GM18517 (cell line): ENCODE measurements around the gene OR5AR1.
"Not testable (repeated sequence)": the region's sequence is repeated elsewhere in the genome, so short reads cannot be mapped to it uniquely, and the experiment has no call there.

Source experiments
- ATAC-seq: cut with Tn5 transposase; IDR thresholded peaks from one replicate; pipeline ENCODE4 v1.9.1; 2021; ENCODE audit warnings: mild to moderate bottlenecking, moderate library complexity; ENCODE audit not compliant: unreplicated experiment

OR5AR1 gene

DNA sequence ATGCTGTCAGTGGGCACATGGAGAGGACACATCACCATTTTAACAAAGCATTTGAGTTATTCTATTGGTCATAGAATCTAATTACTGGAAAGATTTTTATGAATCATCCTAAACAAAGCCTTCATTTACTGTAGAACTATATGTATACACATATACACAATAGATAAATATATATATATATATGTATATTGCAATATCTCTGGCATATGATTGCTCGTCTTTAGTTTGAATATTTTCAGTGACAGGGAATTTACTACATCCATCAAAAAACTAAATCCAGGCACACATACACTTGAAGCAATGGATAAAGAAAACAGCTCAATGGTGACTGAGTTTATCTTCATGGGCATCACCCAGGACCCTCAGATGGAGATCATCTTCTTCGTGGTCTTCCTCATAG, at the start of gene OR5AR1:
TSS of gene OR5AR1 (plus strand) at position 301 of the 400 bp plus-strand sequence. CDS start at position 301, 0 bp downstream.
- ATAC-seq, result no peak

DNA sequence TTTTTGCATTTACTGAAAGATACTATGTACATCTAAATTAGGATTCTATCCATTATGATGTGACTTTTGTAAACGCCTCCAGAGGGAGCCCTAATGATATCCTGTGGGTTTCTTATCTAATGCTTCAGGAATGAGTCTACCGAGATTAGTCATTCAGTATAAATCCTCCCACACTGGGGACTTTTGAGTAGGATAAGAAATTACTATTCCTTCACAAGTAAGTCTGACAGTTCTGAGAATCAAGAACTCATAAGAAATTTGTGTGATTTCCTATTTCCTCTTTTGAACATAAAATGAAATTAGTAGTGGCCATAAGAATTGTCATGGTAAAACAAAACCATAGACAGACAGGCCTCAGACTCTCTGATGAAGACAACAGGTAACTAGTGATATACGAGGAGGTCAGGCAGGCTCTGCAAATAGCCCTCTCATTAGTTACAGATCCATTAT, 38.8 kb upstream of the OR5AR1 start:
- no peak for ATAC-seq

DNA sequence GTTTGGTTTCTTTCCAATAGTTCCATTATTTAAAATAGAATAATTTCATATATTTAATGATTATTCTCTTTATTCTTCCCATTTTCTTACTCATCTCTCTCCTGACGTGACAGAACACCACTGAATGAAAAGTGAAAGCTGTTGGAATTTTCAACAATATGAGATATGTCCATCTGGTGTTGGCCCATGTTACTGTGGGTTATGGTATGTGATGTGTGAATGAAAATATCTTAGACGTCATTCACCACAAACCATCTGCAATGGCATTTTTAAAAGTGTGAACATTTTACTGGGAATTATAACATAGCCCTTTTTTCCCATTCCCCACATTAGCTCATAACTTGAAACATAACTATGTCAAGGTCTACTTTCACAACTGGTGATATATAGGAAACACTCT, 37.5 kb upstream of the OR5AR1 start:
- ATAC-seq, result no peak

DNA sequence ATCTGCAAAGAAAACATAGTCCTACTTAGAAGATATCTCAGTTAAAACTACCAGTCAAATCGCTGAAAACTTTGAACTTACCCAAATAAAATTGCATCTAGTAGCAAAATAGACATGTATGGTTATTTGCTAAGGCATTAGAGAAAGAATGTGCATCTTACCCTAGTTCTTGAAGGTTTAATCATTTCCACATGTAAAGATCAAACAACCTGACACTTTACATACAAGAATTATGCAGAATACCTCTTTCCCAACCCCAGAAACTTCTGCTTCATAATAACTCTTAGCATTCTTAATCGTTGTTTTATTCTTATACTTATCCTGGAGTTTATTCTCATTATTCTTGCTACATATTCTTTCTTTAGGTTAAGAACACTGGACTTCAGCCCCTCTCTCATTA, 31.2 kb upstream of the OR5AR1 start:
- ATAC-seq, result no peak

DNA sequence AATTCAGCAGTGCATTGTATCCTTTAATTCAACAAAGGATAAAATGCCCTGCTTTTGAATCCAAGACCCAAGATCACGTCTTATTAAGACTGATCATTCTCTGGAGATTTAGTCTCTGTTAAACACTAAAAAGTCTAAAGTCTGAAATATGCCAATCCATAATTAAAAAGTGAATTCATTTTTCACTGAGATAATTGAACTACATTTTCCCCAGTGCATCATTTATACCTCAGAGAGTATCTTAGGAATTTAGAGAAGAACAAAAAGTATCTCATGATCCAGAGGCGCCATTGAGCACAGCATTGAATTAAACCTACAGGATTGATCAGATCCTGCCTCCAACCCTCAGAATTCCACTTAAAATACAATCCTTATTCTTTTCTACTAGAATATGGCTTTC, 26.6 kb upstream of the OR5AR1 start:
- no peak for ATAC-seq

DNA sequence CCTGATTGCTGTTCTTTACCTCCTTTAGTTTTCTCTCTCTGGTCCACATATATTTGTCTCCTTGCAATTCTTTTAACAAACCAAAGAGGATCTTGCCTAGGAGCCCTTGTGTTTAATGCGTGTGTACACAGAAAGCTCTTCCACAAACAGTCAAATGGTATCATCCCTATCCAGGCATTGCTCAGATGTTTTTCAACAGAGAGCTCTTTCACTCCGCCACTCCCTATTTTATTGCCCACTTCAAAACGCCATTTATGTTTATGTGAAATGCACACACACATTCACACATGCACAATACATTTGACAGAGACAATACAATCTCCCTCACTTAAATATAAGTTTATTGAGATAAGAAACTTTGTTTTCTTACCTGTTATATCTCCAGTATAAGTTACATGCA, 26.0 kb upstream of the OR5AR1 start:
- no peak for ATAC-seq

DNA sequence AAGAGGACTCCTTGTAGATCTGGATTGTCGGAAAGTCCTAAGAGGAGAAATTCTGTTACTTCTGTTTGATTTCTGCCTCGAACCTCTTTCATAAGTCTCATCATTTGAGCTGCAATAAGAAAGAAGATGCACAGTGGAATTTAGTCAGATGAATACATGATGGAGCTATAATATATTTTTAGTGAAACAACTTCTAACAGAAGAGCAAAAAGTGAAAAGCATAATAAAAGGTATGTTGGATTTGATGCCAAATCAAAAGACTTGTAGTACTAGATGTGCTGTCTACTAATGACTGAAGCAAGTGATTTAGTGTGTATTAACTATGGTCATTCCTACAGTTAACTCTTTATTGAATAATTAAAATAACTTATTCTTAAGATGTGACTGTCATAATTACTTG, 21.1 kb upstream of the OR5AR1 start, which contains the start of gene OR5AP2:
TSS of gene OR5AP2 (minus strand) at position 101 of the 400 bp plus-strand sequence. CDS start at position 101, 0 bp downstream.
- no peak for ATAC-seq

DNA sequence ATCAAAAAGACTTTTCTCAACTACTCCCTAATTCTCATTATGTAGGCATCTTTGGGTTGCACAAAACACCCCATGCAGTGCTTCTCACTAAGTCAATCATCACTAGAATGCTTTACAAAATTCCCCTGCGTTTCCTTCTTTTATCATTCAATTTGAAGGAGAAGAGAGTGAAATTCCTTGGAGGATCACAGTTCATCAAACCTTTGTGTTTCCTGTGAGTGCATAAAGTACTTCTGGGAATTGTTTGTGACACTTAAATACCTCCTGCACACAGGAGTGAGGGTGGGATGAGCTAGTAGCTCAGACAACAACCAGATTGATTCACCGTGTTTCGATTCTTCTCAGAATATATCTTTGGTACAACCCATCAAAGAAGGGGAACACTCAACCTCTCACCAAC, 3.7 kb upstream of the OR5AR1 start:
- no peak for ATAC-seq

DNA sequence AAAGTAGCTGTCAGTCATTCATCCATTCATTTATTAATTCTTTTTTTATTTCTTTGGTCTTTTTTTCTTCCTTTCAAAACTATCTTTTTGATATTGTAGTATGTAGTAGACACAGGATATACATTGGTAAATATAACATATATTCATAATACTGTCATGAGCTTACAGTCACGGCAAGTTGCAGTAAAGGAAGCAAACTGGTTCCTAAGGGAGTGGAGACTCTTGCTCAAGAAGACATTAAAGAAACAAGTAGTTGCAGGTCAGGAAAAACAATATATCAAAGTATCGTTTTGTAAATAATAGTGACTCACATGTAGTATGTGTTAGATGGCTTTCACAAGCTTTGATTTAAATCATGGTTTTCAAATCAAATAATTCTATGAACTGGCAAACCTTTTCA, 7.5 kb downstream of the OR5AR1 start:
- no peak for ATAC-seq

DNA sequence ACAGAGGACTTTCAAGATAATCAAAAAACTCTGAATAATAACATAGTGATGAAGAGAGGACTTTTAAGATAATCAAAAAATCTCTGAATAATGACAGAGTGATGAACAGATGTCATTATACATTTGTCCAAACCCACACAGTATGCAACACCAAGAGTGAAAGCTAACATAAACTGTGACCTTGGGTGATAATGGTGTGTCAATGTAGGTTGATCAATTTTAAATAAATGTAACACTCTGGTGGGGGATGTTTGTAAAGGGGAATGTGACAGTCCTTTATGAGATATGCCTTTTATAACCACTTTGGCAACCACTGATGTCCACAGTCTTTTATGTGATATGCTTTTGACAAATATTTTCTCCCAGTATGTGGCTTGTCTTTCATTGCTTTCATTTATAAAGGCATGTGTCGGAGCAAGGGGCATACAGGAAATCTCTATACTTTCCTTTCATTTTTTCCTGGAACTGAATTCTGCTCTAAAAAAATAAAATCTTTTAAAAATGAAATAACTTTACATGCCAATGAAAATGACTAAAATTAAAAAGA, 25.1 kb downstream of the OR5AR1 start:
- no peak for ATAC-seq

DNA sequence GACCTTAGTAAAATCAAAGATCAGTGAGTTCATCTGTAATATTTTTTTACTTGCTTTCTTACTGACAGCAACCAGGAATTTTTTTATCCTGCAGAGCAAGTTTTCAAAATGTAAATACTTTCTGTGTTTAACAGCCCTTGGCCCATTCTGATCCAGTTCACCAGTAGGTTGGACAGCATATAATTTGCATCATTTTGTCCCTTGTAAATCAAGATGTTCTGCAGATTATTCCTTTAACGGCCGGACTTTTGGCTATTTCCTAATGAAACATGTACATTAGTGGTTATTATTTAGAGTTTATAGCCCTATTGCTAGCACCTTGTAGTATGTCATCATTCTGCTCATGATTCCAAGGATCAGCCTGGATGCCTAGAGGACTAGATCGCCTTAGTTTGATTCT, 27.7 kb downstream of the OR5AR1 start:
- not testable (repeated sequence) for ATAC-seq

DNA sequence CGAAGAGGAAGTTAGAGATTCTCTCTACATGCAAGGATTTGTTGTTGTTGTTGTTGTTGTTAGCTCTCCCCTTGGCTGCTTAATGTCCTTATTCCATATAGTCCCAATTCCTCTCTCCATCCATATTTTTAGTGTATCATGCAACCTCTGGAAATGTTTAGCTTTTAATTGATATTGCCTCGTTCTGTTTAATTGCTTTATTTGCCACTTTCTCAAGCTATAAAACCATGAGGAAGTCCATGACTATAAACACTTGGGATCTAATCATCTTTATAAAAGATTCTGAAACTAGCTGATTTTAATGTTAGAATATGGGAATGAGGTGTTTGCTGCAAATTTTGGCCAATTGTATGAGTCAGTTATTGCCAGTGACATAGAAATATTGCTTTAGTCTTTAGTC, 29.9 kb downstream of the OR5AR1 start:
- no peak for ATAC-seq

DNA sequence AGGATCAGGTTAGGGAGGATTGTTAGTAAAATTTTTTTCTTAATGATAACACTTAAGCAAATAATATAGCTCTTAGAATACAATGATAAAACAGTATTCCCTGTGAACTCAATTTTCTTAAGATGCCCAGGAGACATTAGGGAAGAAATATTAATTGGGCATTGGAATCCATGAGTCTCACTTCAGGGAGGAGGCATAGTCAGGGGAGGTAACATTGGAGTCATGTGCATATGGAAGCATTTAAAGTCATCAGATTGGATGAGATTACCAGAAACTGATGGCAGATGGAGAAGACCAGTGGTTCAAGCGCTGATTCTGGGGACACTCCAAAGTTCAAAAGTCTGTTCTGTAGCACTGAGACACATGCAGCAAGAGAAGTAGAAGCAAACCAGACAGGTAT, 35.3 kb downstream of the OR5AR1 start, which contains the start of gene OR9G1:
TSS of gene OR9G1 (plus strand) at position 301 of the 400 bp plus-strand sequence. CDS start 1,293 bp downstream, outside the sequence.
- ATAC-seq, result no peak

DNA sequence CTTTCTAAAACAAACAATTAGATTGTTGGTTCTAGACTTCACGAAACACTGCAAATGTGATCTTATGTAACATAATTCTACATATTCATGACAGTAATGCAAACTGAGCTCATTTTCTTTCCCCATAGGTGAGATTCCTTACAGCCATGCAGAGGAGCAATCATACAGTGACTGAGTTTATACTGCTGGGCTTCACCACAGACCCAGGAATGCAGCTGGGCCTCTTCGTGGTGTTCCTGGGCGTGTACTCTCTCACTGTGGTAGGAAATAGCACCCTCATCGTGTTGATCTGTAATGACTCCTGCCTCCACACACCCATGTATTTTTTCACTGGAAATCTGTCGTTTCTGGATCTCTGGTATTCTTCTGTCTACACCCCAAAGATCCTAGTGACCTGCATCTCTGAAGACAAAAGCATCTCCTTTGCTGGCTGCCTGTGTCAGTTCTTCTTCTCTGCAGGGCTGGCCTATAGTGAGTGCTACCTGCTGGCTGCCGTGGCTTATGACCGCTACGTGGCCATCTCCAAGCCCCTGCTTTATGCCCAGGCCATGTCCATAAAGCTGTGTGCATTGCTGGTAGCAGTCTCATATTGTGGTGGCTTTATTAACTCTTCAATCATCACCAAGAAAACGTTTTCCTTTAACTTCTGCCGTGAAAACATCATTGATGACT, 36.9 kb downstream of the OR5AR1 start:
- ATAC-seq, result no peak

DNA sequence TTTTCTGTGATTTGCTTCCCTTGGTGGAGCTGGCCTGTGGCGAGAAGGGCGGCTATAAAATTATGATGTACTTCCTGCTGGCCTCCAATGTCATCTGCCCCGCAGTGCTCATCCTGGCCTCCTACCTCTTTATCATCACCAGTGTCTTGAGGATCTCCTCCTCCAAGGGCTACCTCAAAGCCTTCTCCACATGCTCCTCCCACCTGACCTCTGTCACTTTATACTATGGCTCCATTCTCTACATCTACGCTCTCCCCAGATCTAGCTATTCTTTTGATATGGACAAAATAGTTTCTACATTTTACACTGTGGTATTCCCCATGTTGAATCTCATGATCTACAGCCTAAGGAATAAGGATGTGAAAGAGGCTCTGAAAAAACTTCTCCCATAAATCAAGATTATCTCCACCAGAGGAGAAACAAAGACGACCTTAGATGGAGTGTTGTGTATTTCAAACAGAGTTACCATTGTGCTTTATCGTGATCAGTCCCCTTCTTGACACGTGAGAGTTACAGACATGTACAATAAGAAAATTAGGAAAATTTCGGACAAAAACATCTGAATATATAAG, 37.5 kb downstream of the OR5AR1 start:
- ATAC-seq, result no peak

DNA sequence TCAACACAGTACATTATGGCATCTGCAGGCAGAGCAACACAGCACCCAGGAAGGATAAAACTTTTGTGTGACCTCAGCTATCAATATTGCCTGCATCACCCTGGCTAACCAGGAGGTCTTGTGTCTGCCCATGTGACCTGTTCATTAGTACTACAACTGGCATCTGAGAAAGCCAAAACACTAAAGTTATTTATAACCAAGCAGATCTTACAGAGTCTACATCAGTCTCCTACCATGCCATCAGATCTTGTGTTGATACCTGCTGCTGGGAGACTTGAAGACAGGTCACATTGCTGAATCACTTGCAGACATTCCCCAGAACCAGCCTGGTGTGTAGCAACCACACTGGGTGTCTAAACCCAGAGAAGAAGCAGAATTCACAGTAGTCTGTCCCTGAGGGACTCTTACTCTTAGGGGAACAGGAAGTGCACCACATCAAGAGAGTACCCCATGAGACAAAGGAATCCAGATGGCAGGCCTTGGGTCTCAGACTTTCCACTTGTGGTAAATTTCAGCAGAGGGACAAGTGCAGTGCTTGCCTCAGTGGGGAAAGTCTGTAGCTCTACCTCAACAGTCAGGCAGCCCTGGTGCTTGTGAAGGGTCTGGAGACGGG, 42.4 kb downstream of the OR5AR1 start:
- no peak for ATAC-seq

DNA sequence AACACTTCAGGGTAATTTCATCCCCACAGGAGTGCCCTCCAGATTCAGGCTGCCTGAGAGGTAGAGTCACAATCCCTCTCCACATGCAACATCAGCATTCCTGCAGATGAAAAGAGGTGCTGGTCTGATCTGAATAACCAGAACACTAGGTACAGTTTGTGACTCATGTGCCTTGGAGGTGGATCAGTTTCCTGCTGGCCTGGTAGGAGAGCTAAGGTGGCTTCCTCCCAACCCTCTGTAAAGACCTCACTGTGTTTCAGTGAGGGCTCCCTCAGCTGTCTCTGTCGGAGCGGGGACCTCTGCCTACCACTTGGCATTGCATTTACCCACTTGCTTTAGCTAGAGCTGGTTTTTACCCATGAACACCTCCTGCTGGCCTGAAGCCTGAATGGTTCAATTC, 43.0 kb downstream of the OR5AR1 start:
- ATAC-seq, result no peak

DNA sequence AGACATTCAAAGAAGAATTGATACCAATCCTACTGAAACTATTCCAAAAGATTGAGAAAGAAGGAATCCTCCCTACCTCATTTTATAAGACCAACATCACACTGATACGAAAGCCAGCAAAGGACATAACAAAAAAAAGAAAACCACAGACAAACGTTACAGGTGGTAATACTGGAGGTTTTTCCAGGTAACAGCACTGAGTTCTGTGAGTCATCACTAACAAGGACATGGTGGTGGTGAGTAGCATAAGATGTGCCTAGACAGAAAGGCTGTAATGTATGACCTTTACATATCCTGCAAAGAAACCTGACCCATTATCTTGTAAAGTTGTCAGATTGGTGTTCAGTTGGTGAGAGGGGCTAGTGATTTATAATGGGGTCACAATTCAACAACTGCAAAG, 50.7 kb downstream of the OR5AR1 start:
- no peak for ATAC-seq
